ENCODE data around the gene OR52B2.
"Not testable (repeated sequence)": the region's sequence is repeated elsewhere in the genome, so short reads cannot be mapped to it uniquely, and the experiment has no call there.

Gene OR52B2

DNA sequence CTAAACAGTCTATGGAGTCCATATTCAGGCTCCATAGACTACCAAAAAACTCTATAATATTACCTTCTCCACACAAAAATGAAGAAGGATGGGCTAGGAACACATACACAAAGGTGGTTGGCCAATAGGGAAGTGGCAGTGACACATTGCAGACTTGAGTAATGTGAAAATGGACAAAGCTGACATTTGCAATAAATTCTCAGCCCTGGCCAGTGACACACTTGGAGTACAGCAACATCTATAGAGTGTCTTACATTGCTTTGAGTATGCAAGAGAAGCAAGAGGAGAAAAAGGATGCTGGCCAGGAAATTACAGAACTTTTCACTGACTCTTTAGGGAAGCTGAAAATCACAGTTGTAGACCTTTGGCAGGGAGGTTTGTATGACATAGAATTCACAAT is 21.6 kb upstream of the OR52B2 start:
- no peak for TF ChIP-seq CTCF (IDR thresholded peaks at IDR 0.05; ENCODE audit: low read depth, low read length, missing control alignments)
- in situ Hi-C loops (cut with HindIII; ENCODE audit: low sequenced_read_pairs), result no loop called here
- no peak for DNase-seq (ENCODE audit: low read depth)
- H3K4me3 ChIP-seq (ENCODE audit: low read depth, low read length), result no peak overlapping the region

DNA sequence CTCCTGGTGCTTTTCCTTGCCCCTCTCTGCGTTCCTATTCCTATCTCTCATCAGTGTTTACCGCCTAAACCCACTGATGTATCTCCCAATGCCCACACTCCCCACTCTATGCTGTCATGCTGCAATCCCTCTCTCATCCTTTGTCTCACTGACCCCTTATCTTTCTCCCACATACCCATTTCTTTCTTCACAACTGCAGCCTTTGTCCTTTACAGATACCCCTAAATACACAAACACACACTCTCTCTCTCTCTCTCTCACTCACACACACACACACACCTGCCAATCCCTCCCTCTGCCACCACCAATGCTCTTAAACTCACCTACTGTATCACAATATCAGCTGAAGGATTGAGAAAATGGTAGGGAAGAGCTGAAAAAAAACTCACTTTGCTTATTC is 5.3 kb upstream of the OR52B2 start:
- DNase-seq (ENCODE audit: low read depth), result no peak

DNA sequence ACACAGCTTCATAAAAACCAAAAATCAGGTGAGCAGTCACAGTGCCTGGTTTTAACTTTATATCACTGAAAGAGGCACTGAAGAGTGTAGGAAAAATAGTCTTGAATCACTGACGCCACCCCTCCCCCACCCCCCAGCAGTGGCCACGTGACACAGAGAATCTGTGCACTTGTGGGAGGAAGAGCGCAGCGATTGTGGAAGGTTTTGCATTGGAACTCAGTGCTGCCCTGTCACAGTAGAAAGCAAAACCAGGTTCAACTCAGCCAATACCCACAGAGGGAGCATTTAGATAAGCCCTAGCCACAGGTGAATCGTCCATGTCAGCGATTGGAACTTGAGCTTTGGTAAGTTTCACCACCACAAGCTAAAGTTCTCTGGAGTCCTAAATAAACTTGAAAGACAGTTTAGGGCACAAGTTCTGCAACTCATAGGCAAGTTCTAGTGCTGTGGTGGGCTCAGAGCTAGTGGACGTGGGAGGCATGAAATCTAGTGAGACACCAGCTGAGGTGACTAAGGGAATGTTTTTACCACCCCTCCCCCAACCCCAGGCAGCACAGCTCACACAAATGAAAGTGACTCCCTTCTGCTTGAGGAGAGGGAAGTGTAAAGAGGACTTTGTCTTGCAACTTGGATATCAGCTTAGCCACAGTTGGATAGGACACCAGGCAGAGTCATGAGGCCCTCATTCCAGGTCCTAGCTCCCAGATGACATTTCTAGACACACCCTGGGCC is 13.3 kb downstream of the OR52B2 start:
- H3K4me3 ChIP-seq (ENCODE audit: low read depth, low read length), result no peak overlapping the region
- in situ Hi-C loops (cut with HindIII; ENCODE audit: low sequenced_read_pairs), result no loop called here
- no peak for DNase-seq (ENCODE audit: low read depth)
- TF ChIP-seq CTCF (IDR thresholded peaks at IDR 0.05; ENCODE audit: low read depth, low read length, missing control alignments), result no peak

More for the DNA sequence above, 5.3 kb upstream of the OR52B2 start:
- H3K4me3 ChIP-seq (ENCODE audit: low read depth, low read length), result no peak overlapping the region
- in situ Hi-C loops (cut with HindIII; ENCODE audit: low sequenced_read_pairs), result no loop called here
- TF ChIP-seq CTCF (IDR thresholded peaks at IDR 0.05; ENCODE audit: low read depth, low read length, missing control alignments), result no peak

GRCh38 chr11:6152126-6152525 is 18.0 kb downstream of the OR52B2 start:
- no peak for TF ChIP-seq CTCF (IDR thresholded peaks at IDR 0.05; ENCODE audit: low read depth, low read length, missing control alignments)
- in situ Hi-C loops (cut with HindIII; ENCODE audit: low sequenced_read_pairs), result no loop called here
- no peak for DNase-seq (ENCODE audit: low read depth)
- H3K4me3 ChIP-seq (ENCODE audit: low read depth, low read length), result no peak overlapping the region

GRCh38 chr11:6151117-6151516 is 19.0 kb downstream of the OR52B2 start:
- no peak for DNase-seq (ENCODE audit: low read depth)
- in situ Hi-C loops (cut with HindIII; ENCODE audit: low sequenced_read_pairs), result no loop called here
- TF ChIP-seq CTCF (IDR thresholded peaks at IDR 0.05; ENCODE audit: low read depth, low read length, missing control alignments), result no peak
- H3K4me3 ChIP-seq (ENCODE audit: low read depth, low read length), result no peak overlapping the region

DNA sequence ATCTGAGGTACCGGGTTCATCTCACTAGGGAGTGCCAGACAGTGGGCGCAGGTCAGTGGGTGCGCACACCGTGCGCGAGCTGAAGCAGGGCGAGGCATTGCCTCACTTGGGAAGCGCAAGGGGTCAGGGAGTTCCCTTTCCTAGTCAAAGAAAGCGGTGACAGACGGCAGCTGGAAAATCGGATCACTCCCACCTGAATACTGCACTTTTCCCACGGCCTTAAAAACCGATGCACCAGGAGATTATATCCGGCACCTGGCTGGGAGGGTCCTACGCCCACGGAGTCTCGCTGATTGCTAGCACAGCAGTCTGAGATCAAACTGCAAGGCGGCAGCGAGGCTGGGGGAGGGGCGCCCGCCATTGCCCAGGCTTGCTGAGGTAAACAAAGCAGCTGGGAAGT is 26.4 kb downstream of the OR52B2 start:
- H3K4me3 ChIP-seq (ENCODE audit: low read depth, low read length); in situ Hi-C loops (cut with HindIII; ENCODE audit: low sequenced_read_pairs): not testable (repeated sequence)

GRCh38 chr11:6142936-6143335 is 27.2 kb downstream of the OR52B2 start:
- H3K4me3 ChIP-seq (ENCODE audit: low read depth, low read length), result no peak overlapping the region
- TF ChIP-seq CTCF (IDR thresholded peaks at IDR 0.05; ENCODE audit: low read depth, low read length, missing control alignments), result no peak

More for the DNA sequence above, 26.4 kb downstream of the OR52B2 start:
- not testable (repeated sequence) for DNase-seq (ENCODE audit: low read depth)

GRCh38 chr11:6135936-6136335 is 34.2 kb downstream of the OR52B2 start:
- H3K4me3 ChIP-seq (ENCODE audit: low read depth, low read length); DNase-seq (ENCODE audit: low read depth); in situ Hi-C loops (cut with HindIII; ENCODE audit: low sequenced_read_pairs): not testable (repeated sequence)

More at GRCh38 chr11:6142936-6143335, 27.2 kb downstream of the OR52B2 start:
- no peak for DNase-seq (ENCODE audit: low read depth)
- in situ Hi-C loops (cut with HindIII; ENCODE audit: low sequenced_read_pairs), result no loop called here
